Caco-2 (cell line): ENCODE measurements around the gene MYL3. TPM values are rescaled to one million over a fixed set of nuclear protein-coding genes. Genes with fewer than 3 reads are reported as not detected.
A peak's percentile ranks its signal among the peaks of the same experiment; 100 is the strongest.
"Not testable (repeated sequence)": the region's sequence is repeated elsewhere in the genome, so short reads cannot be mapped to it uniquely, and the experiment has no call there.

ENCODE experiments used
- Bru-seq: library from RNA; stranded (reverse); fragments of 400-500 nt; gene quantifications from one replicate; lab custom pipeline; 2021; lab: Mats Ljungman, UMichigan
- BruChase-seq, 2 experiments: library from RNA; stranded (reverse); fragments of 400-500 nt; gene quantifications; one replicate each; lab custom pipeline; 2021; lab: Mats Ljungman, UMichigan
- BruUV-seq: library from RNA; stranded (reverse); fragments of 400-500 nt; replicated peaks from 2 replicates; lab custom pipeline; 2021; lab: Mats Ljungman, UMichigan
- CTCF ChIA-PET: fragments of 300-600 bp; sonication (Branson Sonifier 250); formaldehyde crosslinking; loops from one replicate; lab custom pipeline; 2022; ENCODE audit warnings: antibody characterized with exemption; lab: Charles Lee
- POLR2A ChIA-PET: fragments of 300-600 bp; sonication (Branson Sonifier 250); formaldehyde crosslinking; loops from one replicate; lab custom pipeline; 2022; ENCODE audit warnings: antibody characterized with exemption; lab: Charles Lee
- DNase-seq, 2 experiments: peaks; one replicate each; pipeline versions ENCODE4 v3.0.0 to v3.0.0-alpha.2; 2020 to 2022
- H3K27me3 ChIP-seq: replicated peaks from 2 replicates; pipeline ENCODE4 v1.6.0; 2011; ENCODE audit warnings: low read length; ENCODE audit not compliant: control insufficient read depth, insufficient read depth
- H3K36me3 ChIP-seq: 2 replicates; pipeline ENCODE4 v1.5.1; 2011; ENCODE audit warnings: low read length; ENCODE audit not compliant: control insufficient read depth, insufficient read depth
- H3K4me1 ChIP-seq: fragments of 250-450 bp; sonication (Bioruptor Pico); 2 replicates; pipeline ENCODE4 v1.5.1; 2020; ENCODE audit warnings: mild to moderate bottlenecking
- H3K4me3 ChIP-seq: 2 replicates; pipeline ENCODE4 v1.5.1; 2011; ENCODE audit warnings: low read depth, mild to moderate bottlenecking, control low read depth, low read length
- H3K9me3 ChIP-seq: fragments of 250-450 bp; sonication (Bioruptor Pico); 2 replicates; pipeline ENCODE4 v1.5.1; 2020; ENCODE audit warnings: mild to moderate bottlenecking, moderate library complexity
- H3K27ac Mint-ChIP-seq: one replicate; pipeline ENCODE4 v1.8.0; 2022; ENCODE audit warnings: mixed read lengths; ENCODE audit not compliant: unreplicated experiment
- H3K27me3 Mint-ChIP-seq: one replicate; pipeline ENCODE4 v1.8.0; 2022; ENCODE audit warnings: mixed read lengths; ENCODE audit not compliant: insufficient read depth, unreplicated experiment
- H3K36me3 Mint-ChIP-seq: one replicate; pipeline ENCODE4 v1.8.0; 2022; ENCODE audit warnings: mild to moderate bottlenecking, mixed read lengths; ENCODE audit not compliant: insufficient read depth, unreplicated experiment
- H3K4me1 Mint-ChIP-seq: one replicate; pipeline ENCODE4 v1.8.0; 2022; ENCODE audit warnings: low read depth, mixed read lengths; ENCODE audit not compliant: unreplicated experiment
- H3K4me3 Mint-ChIP-seq: one replicate; pipeline ENCODE4 v1.8.0; 2022; ENCODE audit warnings: mild to moderate bottlenecking, moderate library complexity, mixed read lengths; ENCODE audit not compliant: unreplicated experiment
- H3K9me3 Mint-ChIP-seq: one replicate; pipeline ENCODE4 v1.8.0; 2022; ENCODE audit warnings: mixed read lengths; ENCODE audit not compliant: unreplicated experiment
- CTCF ChIP-seq, 2 experiments: fragments of 200-600 bp in 1 of 2; IDR thresholded peaks; 1 replicate in 1 of 2; 2 replicates in 1 of 2; pipeline versions ENCODE4 v1.5.1 to v1.8.0; 2011 to 2022; ENCODE audit warnings: antibody characterized with exemption in 1 of 2, control low read depth in 1 of 2, inconsistent platforms in 1 of 2, low read depth in 1 of 2, low read length in 1 of 2, mild to moderate bottlenecking in 1 of 2, moderate library complexity in 1 of 2; ENCODE audit not compliant: insufficient read depth in 1 of 2, severe bottlenecking in 1 of 2, unreplicated experiment in 1 of 2
- intact Hi-C: fragments of 100-400 bp; cut with micrococcal nuclease; formaldehyde crosslinking; loops from one replicate; pipeline ENCODE4 v1.10.0; 2022; ENCODE audit not compliant: unreplicated experiment
- long read RNA-seq: library from polyadenylated mRNA; stranded (forward); transcript quantifications from one replicate; pipeline ENCODE4 v2.0.0, GENCODE V29; 2022
- total RNA-seq: library from RNA; stranded (reverse); gene quantifications from 2 replicates; pipeline ENCODE4 v1.2.3, GENCODE V29; 2022

MYL3 gene
- total RNA-seq (13.0 and 13.8 TPM in 2 replicates), Bru-seq, nascent RNA (percentile 49 among the genes with signal in this experiment), BruChase-seq, experiment 1, labeled RNA remaining after a 2-hour chase (percentile 42 among the genes with signal in this experiment), BruChase-seq, experiment 2, labeled RNA remaining after a 6-hour chase (percentile 51 among the genes with signal in this experiment)
- long read RNA-seq, transcript MYL3-201 (7 exons, 924 nt): major isoform, 5 of 16 reads
- long read RNA-seq, partial matches to known transcripts: 0 of 16 reads
- long read RNA-seq, other reads (novel, unspliced or antisense): 7 of 16 reads

DNA sequence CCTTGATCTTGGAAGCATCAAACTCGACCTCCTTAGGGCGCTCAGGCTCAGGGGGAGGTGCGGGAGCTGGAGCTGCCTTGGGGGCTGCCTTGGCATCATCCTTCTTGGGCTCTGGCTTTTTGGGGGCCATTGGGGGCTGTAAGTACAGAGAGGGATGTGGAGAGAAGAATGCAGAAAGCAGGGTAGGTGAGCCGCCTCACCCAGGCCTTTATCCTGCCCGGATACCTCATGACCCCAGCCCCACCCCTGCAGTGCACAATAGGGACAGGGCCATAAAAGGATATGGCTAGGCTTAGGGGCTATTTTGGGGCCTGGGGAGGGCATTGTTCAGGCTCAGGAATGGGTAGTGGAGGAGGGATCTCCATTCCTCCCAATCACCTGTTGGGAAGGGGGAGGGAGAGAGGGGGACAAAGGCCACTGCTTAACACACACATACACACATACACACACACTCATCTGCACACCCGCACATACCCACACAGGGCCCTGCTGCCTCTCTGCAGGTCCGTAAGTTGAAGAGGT is at the start of gene MYL3:
TSS of gene MYL3 (minus strand) at position 184 of the 522 bp plus-strand sequence. CDS start at position 130, 54 bp downstream.
- peak within 1 kb of the TSS; percentile 8 for H3K4me3 Mint-ChIP-seq
- peak within 1 kb of the TSS; percentile 0 for H3K27ac Mint-ChIP-seq
- peak; percentile 44 to 59 for DNase-seq
- Histone ChIP-seq H3K36me3 (no peaks in the 10 kb centered on the region), H3K4me1 (peaks cover 33% of the 10 kb centered on the region), H3K4me3 (peak within 1 kb of the TSS; percentile 0; the same call in 1 of the 2 replicates), H3K27me3 (no peaks in the 10 kb centered on the region), H3K9me3 (no peaks in the 10 kb centered on the region)
- TF ChIP-seq CTCF (IDR thresholded peaks at IDR 0.05; ENCODE audit: insufficient read depth in 1 of 2, low read depth in 1 of 2, low read length in 1 of 2, severe bottlenecking in 1 of 2, unreplicated experiment in 1 of 2): no peak
- H3K9me3 Mint-ChIP-seq: no peaks in the 10 kb centered on the region
- ChIA-PET CTCF (interaction anchor here (0.9 kb wide), 1 partner anchor 41 kb away, joined by 3 read pairs; no protein-coding TSS in a partner anchor), POLR2A (no interaction called here)
- H3K36me3 Mint-ChIP-seq: peaks cover 5% of the 10 kb centered on the region
- BruUV-seq: no TSS peak
- H3K27me3 Mint-ChIP-seq: no peaks in the 10 kb centered on the region
- H3K4me1 Mint-ChIP-seq: peaks cover 22% of the 10 kb centered on the region
- intact Hi-C loops: loop anchor here (2.0 kb wide), 1 partner anchor 15 kb away; no protein-coding TSS in a partner anchor

DNA sequence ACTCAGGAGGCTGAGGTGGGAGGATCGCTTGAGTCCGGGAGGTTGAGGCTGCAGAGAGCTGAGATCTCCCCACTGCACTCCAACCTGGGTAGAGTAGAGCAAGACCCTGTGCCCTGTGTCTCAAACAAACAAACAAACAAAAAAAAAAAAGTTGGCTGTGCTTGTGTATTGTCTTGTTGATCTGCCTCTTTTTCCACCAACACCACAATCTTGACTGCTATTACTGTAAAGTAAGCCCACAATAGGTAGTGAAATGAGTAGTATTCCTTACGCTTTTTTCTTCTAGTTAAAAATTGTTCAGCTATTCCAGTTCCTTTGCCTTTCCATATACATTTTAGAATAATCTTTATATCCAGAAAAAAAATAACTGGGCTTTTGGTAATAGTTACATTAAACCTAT is 49.7 kb upstream of the MYL3 start:
- no TSS peak for BruUV-seq
- no peaks in the 10 kb centered on the region for H3K4me1 ChIP-seq
- TF ChIP-seq CTCF (IDR thresholded peaks at IDR 0.05; ENCODE audit: insufficient read depth in 1 of 2, low read depth in 1 of 2, low read length in 1 of 2, severe bottlenecking in 1 of 2, unreplicated experiment in 1 of 2): no peak
- Mint-ChIP-seq H3K4me1 (no peaks in the 10 kb centered on the region), H3K27ac (no peak overlapping the region), H3K36me3 (peaks cover 32% of the 10 kb centered on the region), H3K4me3 (no peak overlapping the region), H3K27me3 (no peaks in the 10 kb centered on the region), H3K9me3 (no peaks in the 10 kb centered on the region)
- no peaks in the 10 kb centered on the region; the same call in 1 of the 2 replicates for H3K36me3 ChIP-seq
- ChIA-PET CTCF (interaction anchor here (1.1 kb wide), 1 partner anchor 10 kb away, joined by 3 read pairs; no protein-coding TSS in a partner anchor), POLR2A (no interaction called here)
- intact Hi-C loops: no loop called here
- no peak for DNase-seq
- no peaks in the 10 kb centered on the region for H3K9me3 ChIP-seq
- H3K4me3 ChIP-seq: no peak overlapping the region
- no peaks in the 10 kb centered on the region for H3K27me3 ChIP-seq

DNA sequence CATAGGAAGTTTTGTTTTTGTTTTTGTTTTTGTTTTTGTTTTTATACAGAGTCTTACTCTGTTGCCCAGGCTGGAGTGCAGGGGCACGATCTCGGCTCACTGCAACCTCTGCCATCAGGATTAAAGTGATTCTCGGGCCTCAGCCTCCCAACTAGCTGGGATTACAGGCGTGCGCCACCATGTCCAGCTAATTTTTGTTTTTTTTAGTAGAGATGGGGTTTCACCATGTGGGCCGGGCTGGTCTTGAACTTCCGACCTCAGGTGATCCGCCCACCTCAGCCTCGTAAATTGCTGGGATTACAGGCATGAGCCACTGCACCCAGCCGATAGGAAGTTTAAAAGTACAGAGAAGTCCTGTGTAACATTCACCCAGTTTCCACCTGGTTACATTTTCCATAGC is 47.7 kb upstream of the MYL3 start:
- H3K4me1 ChIP-seq, intact Hi-C loops, H3K27ac Mint-ChIP-seq, H3K27me3 Mint-ChIP-seq, H3K36me3 ChIP-seq, POLR2A ChIA-PET, CTCF ChIA-PET, H3K4me3 Mint-ChIP-seq, H3K4me1 Mint-ChIP-seq, H3K4me3 ChIP-seq, BruUV-seq, H3K9me3 ChIP-seq, H3K27me3 ChIP-seq, H3K9me3 Mint-ChIP-seq: not testable (repeated sequence)
- H3K36me3 Mint-ChIP-seq: peaks cover 12% of the 10 kb centered on the region
- DNase-seq: peak in 1 of 2 experiments; percentile 11
